HEK293T (cell line): ENCODE data around the gene CPNE4.

Experiments used
- CTCF ChIA-PET: fragments of 350-600 bp; formaldehyde crosslinking; extraction: SDS; loops from one replicate; lab custom pipeline; 2021; ENCODE audit warnings: antibody characterized with exemption, inconsistent platforms; lab: Yijun Ruan, JAX
- POLR2A ChIA-PET: fragments of 350-600 bp; formaldehyde crosslinking; extraction: SDS; loops from one replicate; lab custom pipeline; 2020; ENCODE audit warnings: antibody characterized with exemption, inconsistent platforms; lab: Yijun Ruan, JAX
- DNase-seq: peaks from one replicate; pipeline ENCODE4 v3.0.0; 2012; ENCODE audit warnings: mixed read lengths; ENCODE audit errors: extremely low spot score
- ARNT ChIP-seq: fragments of 450-650 bp; IDR thresholded peaks from 2 replicates; pipeline ENCODE4 v1.6.1; 2017; ENCODE audit warnings: mild to moderate bottlenecking
- BHLHE40 ChIP-seq: fragments of 450-650 bp; IDR thresholded peaks from 2 replicates; pipeline ENCODE4 v1.6.1; 2016; ENCODE audit warnings: mild to moderate bottlenecking, moderate library complexity, borderline replicate concordance
- CTBP1 ChIP-seq: fragments of 450-650 bp; IDR thresholded peaks from 2 replicates; pipeline ENCODE4 v1.6.1; 2016; ENCODE audit warnings: borderline replicate concordance
- ELF4 ChIP-seq: fragments of 450-650 bp; IDR thresholded peaks from 2 replicates; pipeline ENCODE4 v1.6.1; 2017; ENCODE audit warnings: antibody characterized with exemption
- FOXA1 ChIP-seq: fragments of 450-650 bp; IDR thresholded peaks from 2 replicates; pipeline ENCODE4 v1.6.1; 2016; ENCODE audit warnings: mild to moderate bottlenecking
- FOXK2 ChIP-seq: fragments of 450-650 bp; IDR thresholded peaks from 2 replicates; pipeline ENCODE4 v1.6.1; 2016; ENCODE audit warnings: mild to moderate bottlenecking
- FOXM1 ChIP-seq: fragments of 450-650 bp; IDR thresholded peaks from 2 replicates; pipeline ENCODE4 v1.6.1; 2017; ENCODE audit warnings: mild to moderate bottlenecking, borderline replicate concordance
- HDGF ChIP-seq: fragments of 450-650 bp; IDR thresholded peaks from 2 replicates; pipeline ENCODE4 v1.6.1; 2017; ENCODE audit warnings: antibody characterized with exemption, borderline replicate concordance
- L3MBTL2 ChIP-seq: fragments of 450-650 bp; conservative IDR thresholded peaks from 2 replicates; pipeline ENCODE4 v1.6.1; 2016; ENCODE audit warnings: mild to moderate bottlenecking
- LEF1 ChIP-seq: fragments of 450-650 bp; IDR thresholded peaks from 2 replicates; pipeline ENCODE4 v1.6.1; 2017; ENCODE audit warnings: mild to moderate bottlenecking, borderline replicate concordance
- NFRKB ChIP-seq: fragments of 450-650 bp; IDR thresholded peaks from 2 replicates; pipeline ENCODE4 v1.6.1; 2016; ENCODE audit warnings: mild to moderate bottlenecking, moderate library complexity
- PKNOX1 ChIP-seq: fragments of 450-650 bp; IDR thresholded peaks from 2 replicates; pipeline ENCODE4 v1.6.1; 2016
- SP1 ChIP-seq: fragments of 450-650 bp; IDR thresholded peaks from 2 replicates; pipeline ENCODE4 v1.6.1; 2017
- SUZ12 ChIP-seq: fragments of 450-650 bp; IDR thresholded peaks from 2 replicates; pipeline ENCODE4 v1.6.1; 2016; ENCODE audit warnings: mild to moderate bottlenecking
- TARDBP ChIP-seq: fragments of 450-650 bp; IDR thresholded peaks from 2 replicates; pipeline ENCODE4 v1.6.1; 2016
- ZNF384 ChIP-seq: fragments of 450-650 bp; IDR thresholded peaks from 2 replicates; pipeline ENCODE4 v1.6.1; 2016

The CPNE4 gene

GRCh38 chr3:131883086-131883485 lies 151.7 kb downstream of the CPNE4 start:
- no peak for DNase-seq
- CTCF ChIA-PET: no interaction called here
- POLR2A ChIA-PET: no interaction called here
- TF ChIP-seq SP1: no peak
- TF ChIP-seq CTBP1: no peak
- no peak for TF ChIP-seq TARDBP
- no peak for TF ChIP-seq NFRKB
- TF ChIP-seq HDGF: no peak
- no peak for TF ChIP-seq FOXA1
- TF ChIP-seq SUZ12: no peak
- no peak for TF ChIP-seq BHLHE40
- TF ChIP-seq ELF4: no peak
- no peak for TF ChIP-seq FOXK2
- no peak for TF ChIP-seq L3MBTL2
- no peak for TF ChIP-seq ARNT

- CTCF ChIA-PET: no interaction called here
- no peak for DNase-seq
- POLR2A ChIA-PET: no interaction called here
- TF ChIP-seq ELF4: no peak
Observed at GRCh38 chr3:131881777-131882176, 153.0 kb downstream of the CPNE4 start.

- no peak for DNase-seq
- ChIA-PET POLR2A (no interaction called here), CTCF (no interaction called here)
- no peak for TF ChIP-seq BHLHE40
- TF ChIP-seq SUZ12: no peak
- no peak for TF ChIP-seq FOXM1
- TF ChIP-seq ARNT: no peak
- TF ChIP-seq FOXK2: no peak
- TF ChIP-seq CTBP1: no peak
- no peak for TF ChIP-seq PKNOX1
- no peak for TF ChIP-seq FOXA1
- no peak for TF ChIP-seq LEF1
Observed at GRCh38 chr3:131880948-131881347, 153.9 kb downstream of the CPNE4 start.

- ChIA-PET POLR2A (no interaction called here), CTCF (no interaction called here)
- no peak for TF ChIP-seq TARDBP
- TF ChIP-seq LEF1: no peak
- no peak for DNase-seq
Observed at GRCh38 chr3:131868203-131868602, 166.6 kb downstream of the CPNE4 start.

GRCh38 chr3:131856171-131856570 lies 178.6 kb downstream of the CPNE4 start:
- no peak for TF ChIP-seq HDGF
- TF ChIP-seq CTBP1: no peak
- no peak for TF ChIP-seq ARNT
- TF ChIP-seq FOXK2: no peak
- no peak for TF ChIP-seq TARDBP
- no peak for TF ChIP-seq PKNOX1
- no peak for TF ChIP-seq LEF1
- no peak for TF ChIP-seq L3MBTL2
- TF ChIP-seq FOXA1: no peak
- TF ChIP-seq SP1: no peak
- no peak for TF ChIP-seq ELF4
- TF ChIP-seq NFRKB: no peak
- no peak for TF ChIP-seq FOXM1
- no peak for TF ChIP-seq BHLHE40
- no peak for TF ChIP-seq ZNF384
- TF ChIP-seq SUZ12: no peak
- ChIA-PET CTCF (no interaction called here), POLR2A (no interaction called here)
- no peak for DNase-seq

- no peak for DNase-seq
- ChIA-PET CTCF (no interaction called here), POLR2A (no interaction called here)
- no peak for TF ChIP-seq FOXK2
- TF ChIP-seq ELF4: no peak
- no peak for TF ChIP-seq PKNOX1
- TF ChIP-seq FOXM1: no peak
- TF ChIP-seq HDGF: no peak
- TF ChIP-seq BHLHE40: no peak
- TF ChIP-seq LEF1: no peak
Observed at GRCh38 chr3:131850223-131850622, 184.6 kb downstream of the CPNE4 start.

GRCh38 chr3:131849616-131850015 lies 185.2 kb downstream of the CPNE4 start:
- TF ChIP-seq PKNOX1 (no peak), FOXM1 (no peak), FOXK2 (no peak), ELF4 (no peak), CTBP1 (no peak)
- ChIA-PET CTCF (no interaction called here), POLR2A (no interaction called here)
- no peak for DNase-seq
